Ovary (tissue), 3 donors: ENCODE results near the gene RAD23B.

Experiments
- EP300 ChIP-seq: sonication (generic); formaldehyde crosslinking; IDR thresholded peaks from one replicate; pipeline ENCODE4 v1.6.1; 2017; ENCODE audit warnings: antibody characterized with exemption
- TF ChIP-seq, protein P1 (sequence below), 3 donors: fragments of 450-650 bp in 2 of 3; fragments of 200-600 bp in 1 of 3; IDR thresholded peaks; one replicate each; pipeline versions ENCODE4 v1.5.1 to v1.8.0; 2016 to 2022; ENCODE audit warnings: antibody characterized with exemption in 3 of 3, mild to moderate bottlenecking in 1 of 3
- donor health status: DM: no; HTN: no; CAD: no.

- TF ChIP-seq, protein P1, sequence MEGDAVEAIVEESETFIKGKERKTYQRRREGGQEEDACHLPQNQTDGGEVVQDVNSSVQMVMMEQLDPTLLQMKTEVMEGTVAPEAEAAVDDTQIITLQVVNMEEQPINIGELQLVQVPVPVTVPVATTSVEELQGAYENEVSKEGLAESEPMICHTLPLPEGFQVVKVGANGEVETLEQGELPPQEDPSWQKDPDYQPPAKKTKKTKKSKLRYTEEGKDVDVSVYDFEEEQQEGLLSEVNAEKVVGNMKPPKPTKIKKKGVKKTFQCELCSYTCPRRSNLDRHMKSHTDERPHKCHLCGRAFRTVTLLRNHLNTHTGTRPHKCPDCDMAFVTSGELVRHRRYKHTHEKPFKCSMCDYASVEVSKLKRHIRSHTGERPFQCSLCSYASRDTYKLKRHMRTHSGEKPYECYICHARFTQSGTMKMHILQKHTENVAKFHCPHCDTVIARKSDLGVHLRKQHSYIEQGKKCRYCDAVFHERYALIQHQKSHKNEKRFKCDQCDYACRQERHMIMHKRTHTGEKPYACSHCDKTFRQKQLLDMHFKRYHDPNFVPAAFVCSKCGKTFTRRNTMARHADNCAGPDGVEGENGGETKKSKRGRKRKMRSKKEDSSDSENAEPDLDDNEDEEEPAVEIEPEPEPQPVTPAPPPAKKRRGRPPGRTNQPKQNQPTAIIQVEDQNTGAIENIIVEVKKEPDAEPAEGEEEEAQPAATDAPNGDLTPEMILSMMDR (IDR thresholded peaks at IDR 0.05), result no peak
- no peak for TF ChIP-seq EP300
Observed at GRCh38 chr9:107330420-107330819, 47.3 kb downstream of the RAD23B start.
